ENCODE data around the gene CAMKK1. TPM values are rescaled to one million over a fixed set of nuclear protein-coding genes. Genes with fewer than 3 reads are reported as not detected.
"Not testable (repeated sequence)": the region's sequence is repeated elsewhere in the genome, so short reads cannot be mapped to it uniquely, and the experiment has no call there.

The CAMKK1 gene
- total RNA-seq, 2 donors from 2014 or later = 5.8 to 5.9 TPM

GRCh38 chr17:3873862-3874261 is 19.0 kb downstream of the CAMKK1 start:
- no peaks in the 10 kb centered on the region for H3K9me3 ChIP-seq (ENCODE audit: control insufficient read depth, low read length, poor library complexity, severe bottlenecking)
- DNase-seq (no peak), ATAC-seq (no peak)
- no peak overlapping the region for H3K27ac Mint-ChIP-seq
- H3K4me1 Mint-ChIP-seq = peaks cover 5% of the 10 kb centered on the region
- no peaks in the 10 kb centered on the region for H3K36me3 Mint-ChIP-seq (ENCODE audit: low read depth)
- H3K27me3 Mint-ChIP-seq = no peaks in the 10 kb centered on the region
- no peak overlapping the region for H3K4me3 Mint-ChIP-seq

DNA sequence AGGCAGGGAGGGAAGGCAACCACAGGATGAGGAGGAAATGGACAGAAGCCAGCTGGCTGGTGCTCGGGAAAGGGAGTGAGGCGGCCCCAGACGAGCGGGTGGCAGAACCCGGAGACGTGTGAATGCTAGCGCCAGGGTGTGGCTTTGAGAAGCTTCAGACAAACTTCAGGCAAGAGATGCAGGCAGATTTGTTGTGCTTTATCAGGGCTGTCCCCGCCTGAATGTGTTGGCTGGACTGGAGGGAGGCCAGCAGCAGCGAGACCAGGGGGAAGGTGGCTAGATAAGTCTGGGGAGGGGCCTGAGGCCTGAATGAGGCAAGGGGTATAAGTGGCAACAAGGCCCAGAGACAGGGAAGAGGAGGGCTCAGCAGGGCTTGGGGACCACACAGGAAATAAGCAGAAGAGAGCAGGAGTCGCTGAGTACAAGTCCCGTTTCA is 22.0 kb downstream of the CAMKK1 start:
- peak; percentile 45 for ATAC-seq
- DNase-seq = no peak

DNA sequence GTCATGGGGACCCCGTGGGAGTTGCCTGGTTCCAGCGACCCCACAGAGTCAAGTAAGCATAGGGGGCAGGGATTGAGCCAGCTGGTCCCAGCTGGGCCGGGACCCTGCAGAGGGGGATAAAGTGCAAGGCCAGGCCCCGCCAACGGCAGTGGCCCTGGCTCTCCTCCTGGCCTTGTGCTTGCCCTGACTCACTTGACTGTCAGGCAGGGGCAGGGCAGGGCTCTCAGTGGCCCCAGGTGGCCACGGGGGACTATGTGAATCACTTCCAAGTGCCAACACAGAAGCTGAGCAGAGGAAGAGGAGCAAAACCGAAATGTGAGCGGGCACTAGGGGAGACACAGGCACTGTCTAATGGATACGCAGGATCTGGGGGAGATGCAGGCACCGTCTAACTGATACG is 25.2 kb downstream of the CAMKK1 start:
- DNase-seq (no peak), ATAC-seq (no peak)
- no peaks in the 10 kb centered on the region for H3K27me3 Mint-ChIP-seq

More for the DNA sequence above, 22.0 kb downstream of the CAMKK1 start:
- Mint-ChIP-seq H3K36me3 (ENCODE audit: low read depth) (no peaks in the 10 kb centered on the region), H3K27ac (peak overlapping the region; percentile 70), H3K27me3 (no peaks in the 10 kb centered on the region), H3K4me1 (peaks cover 5% of the 10 kb centered on the region), H3K4me3 (peak overlapping the region; percentile 41)
- no peaks in the 10 kb centered on the region for H3K9me3 ChIP-seq (ENCODE audit: control insufficient read depth, low read length, poor library complexity, severe bottlenecking)

DNA sequence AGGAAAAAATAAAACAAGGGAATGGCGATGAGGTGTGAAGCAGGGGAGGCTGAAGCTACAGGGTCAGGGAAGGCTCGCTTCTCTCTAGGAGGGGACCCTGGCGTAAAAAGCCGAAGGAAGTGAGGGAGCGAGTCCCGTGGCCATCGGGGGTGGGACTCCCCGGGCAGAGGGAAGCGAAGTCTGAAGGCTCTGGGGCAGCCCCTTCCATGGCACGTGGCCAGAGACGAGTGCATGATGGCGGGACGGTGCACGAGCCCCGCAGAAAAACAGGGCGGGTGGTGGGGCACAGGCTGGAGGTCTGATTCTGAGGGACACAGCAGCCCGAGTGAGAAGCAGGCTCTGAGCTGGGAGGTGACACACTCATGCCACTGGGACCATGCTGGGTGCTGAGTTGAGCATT is 25.7 kb downstream of the CAMKK1 start:
- H3K27ac Mint-ChIP-seq = no peak overlapping the region
- peaks cover 2% of the 10 kb centered on the region for H3K36me3 Mint-ChIP-seq (ENCODE audit: low read depth)
- peaks cover 5% of the 10 kb centered on the region for H3K4me1 Mint-ChIP-seq
- H3K9me3 ChIP-seq (ENCODE audit: control insufficient read depth, low read length, poor library complexity, severe bottlenecking) = no peaks in the 10 kb centered on the region
- no peaks in the 10 kb centered on the region for H3K27me3 Mint-ChIP-seq
- no peak overlapping the region for H3K4me3 Mint-ChIP-seq
- no peak for ATAC-seq
- DNase-seq = no peak

More for the DNA sequence above, 25.2 kb downstream of the CAMKK1 start:
- Mint-ChIP-seq H3K4me1 (peaks cover 5% of the 10 kb centered on the region), H3K27ac (no peak overlapping the region), H3K4me3 (no peak overlapping the region), H3K36me3 (ENCODE audit: low read depth) (no peaks in the 10 kb centered on the region)
- no peaks in the 10 kb centered on the region for H3K9me3 ChIP-seq (ENCODE audit: control insufficient read depth, low read length, poor library complexity, severe bottlenecking)

DNA sequence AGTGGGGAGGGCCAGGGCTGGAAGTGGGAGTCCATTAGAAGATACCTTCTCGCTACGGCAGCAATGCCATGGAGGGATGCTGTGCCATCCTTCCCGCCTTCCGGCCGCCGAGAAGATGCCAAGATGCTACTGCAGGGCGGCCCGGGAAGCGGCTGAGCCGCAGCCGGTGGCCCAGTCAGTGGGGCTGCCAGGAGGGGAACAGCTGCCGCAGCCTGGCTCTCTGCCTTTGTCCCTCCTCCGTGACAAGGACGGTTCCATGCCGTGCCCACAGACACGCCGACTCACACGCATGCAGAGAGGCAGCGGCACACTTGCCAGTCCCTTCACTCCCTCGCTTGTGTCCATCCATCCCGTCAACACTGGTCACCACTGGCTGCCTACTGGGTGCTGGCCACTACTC is 26.6 kb downstream of the CAMKK1 start:
- no peaks in the 10 kb centered on the region for H3K9me3 ChIP-seq (ENCODE audit: control insufficient read depth, low read length, poor library complexity, severe bottlenecking)
- ATAC-seq = no peak
- Mint-ChIP-seq H3K4me3 (no peak overlapping the region), H3K27ac (peak overlapping the region; percentile 32), H3K27me3 (no peaks in the 10 kb centered on the region), H3K36me3 (ENCODE audit: low read depth) (peaks cover 2% of the 10 kb centered on the region), H3K4me1 (peaks cover 5% of the 10 kb centered on the region)
- DNase-seq = no peak

DNA sequence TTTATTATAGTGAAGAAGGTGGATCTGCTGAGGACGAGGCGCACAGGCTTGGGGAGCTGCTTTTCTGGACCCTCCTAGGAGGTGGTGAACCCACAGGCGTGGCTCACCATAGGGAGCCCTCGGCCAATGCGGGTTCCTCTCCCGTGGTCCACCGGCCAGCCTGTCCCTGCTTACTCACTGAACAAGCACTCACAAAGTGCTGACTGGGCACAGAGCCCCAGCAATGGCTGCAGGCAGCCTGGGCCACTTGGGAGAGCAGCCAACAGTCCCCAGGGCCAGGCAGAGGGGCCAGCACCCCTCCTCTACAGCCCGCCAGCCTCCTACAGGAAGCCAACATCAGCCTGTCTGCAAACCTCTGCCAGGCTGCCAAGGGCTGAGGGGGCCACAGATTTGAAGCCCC is 27.7 kb downstream of the CAMKK1 start:
- DNase-seq (no peak), ATAC-seq (no peak)
- H3K36me3 Mint-ChIP-seq (ENCODE audit: low read depth) = peaks cover 2% of the 10 kb centered on the region
- H3K9me3 ChIP-seq (ENCODE audit: control insufficient read depth, low read length, poor library complexity, severe bottlenecking) = no peaks in the 10 kb centered on the region
- peak overlapping the region; percentile 2 for H3K27ac Mint-ChIP-seq
- H3K27me3 Mint-ChIP-seq = no peaks in the 10 kb centered on the region
- H3K4me3 Mint-ChIP-seq = no peak overlapping the region
- H3K4me1 Mint-ChIP-seq = peaks cover 3% of the 10 kb centered on the region

- ATAC-seq (no peak), DNase-seq (no peak)
- H3K9me3 ChIP-seq (ENCODE audit: control insufficient read depth, low read length, poor library complexity, severe bottlenecking) = no peaks in the 10 kb centered on the region
- H3K4me1 Mint-ChIP-seq = peaks cover 3% of the 10 kb centered on the region
- H3K4me3 Mint-ChIP-seq = no peak overlapping the region
- peaks cover 2% of the 10 kb centered on the region for H3K36me3 Mint-ChIP-seq (ENCODE audit: low read depth)
- no peaks in the 10 kb centered on the region for H3K27me3 Mint-ChIP-seq
- peak overlapping the region; percentile 2 for H3K27ac Mint-ChIP-seq
Observed at GRCh38 chr17:3864534-3864933, 28.3 kb downstream of the CAMKK1 start.

DNA sequence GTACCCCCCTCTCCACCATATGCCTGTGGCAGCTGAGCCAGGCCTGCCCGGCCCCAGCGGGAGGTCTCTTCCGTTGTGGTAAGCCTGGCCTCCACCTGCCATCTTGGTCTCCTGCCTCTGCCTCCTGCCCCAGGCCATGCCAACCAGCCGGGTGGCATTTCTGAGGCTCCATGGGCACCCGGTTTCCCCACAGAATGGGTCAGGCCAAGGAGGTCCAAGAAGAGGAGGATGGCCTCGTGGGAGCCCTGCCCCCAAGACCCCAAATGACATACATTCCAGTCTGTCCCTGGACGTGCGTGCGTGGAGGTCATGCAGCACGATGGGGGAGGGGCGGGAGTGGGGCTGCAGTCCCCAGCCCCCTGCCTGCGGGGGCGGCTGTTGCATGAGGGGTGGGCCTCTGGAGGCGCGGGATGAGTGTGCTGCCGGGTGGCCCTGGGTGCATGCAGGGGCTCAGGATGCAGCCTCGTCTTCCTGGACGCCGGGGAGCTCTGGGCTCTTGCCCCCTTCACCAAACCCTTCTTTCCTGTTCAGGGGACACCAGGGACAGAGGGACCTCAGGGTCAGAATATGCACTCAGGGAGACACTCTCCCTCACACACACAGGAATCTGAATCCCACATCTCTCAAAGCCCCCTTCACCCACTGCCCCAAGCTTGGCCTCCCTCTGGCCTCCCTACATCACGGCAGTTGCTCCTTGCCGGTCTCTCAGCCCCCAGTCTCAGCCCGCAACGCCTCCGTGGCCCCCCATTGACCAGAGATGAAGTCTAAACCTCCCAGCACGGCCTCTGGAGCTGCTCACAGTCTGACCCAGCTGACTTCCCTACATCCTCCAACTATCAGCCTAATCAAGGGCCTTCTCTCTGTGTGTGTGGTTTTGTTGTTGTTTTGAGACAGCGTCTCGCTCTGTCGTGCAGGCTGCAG is 30.8 kb downstream of the CAMKK1 start:
- no peak for DNase-seq
- peaks cover 2% of the 10 kb centered on the region for H3K36me3 Mint-ChIP-seq (ENCODE audit: low read depth)
- H3K27me3 Mint-ChIP-seq = no peaks in the 10 kb centered on the region
- H3K9me3 ChIP-seq (ENCODE audit: control insufficient read depth, low read length, poor library complexity, severe bottlenecking) = no peaks in the 10 kb centered on the region
- no peak overlapping the region for H3K27ac Mint-ChIP-seq
- peaks cover 3% of the 10 kb centered on the region for H3K4me1 Mint-ChIP-seq
- ATAC-seq = no peak
- no peak overlapping the region for H3K4me3 Mint-ChIP-seq

- DNase-seq = no peak
- ATAC-seq = no peak
- H3K36me3 Mint-ChIP-seq (ENCODE audit: low read depth) = peaks cover 2% of the 10 kb centered on the region
- no peaks in the 10 kb centered on the region for H3K9me3 ChIP-seq (ENCODE audit: control insufficient read depth, low read length, poor library complexity, severe bottlenecking)
- H3K4me1 Mint-ChIP-seq = no peaks in the 10 kb centered on the region
- no peaks in the 10 kb centered on the region for H3K27me3 Mint-ChIP-seq
- no peak overlapping the region for H3K4me3 Mint-ChIP-seq
- no peak overlapping the region for H3K27ac Mint-ChIP-seq
Observed at GRCh38 chr17:3860939-3861700, 31.7 kb downstream of the CAMKK1 start.

DNA sequence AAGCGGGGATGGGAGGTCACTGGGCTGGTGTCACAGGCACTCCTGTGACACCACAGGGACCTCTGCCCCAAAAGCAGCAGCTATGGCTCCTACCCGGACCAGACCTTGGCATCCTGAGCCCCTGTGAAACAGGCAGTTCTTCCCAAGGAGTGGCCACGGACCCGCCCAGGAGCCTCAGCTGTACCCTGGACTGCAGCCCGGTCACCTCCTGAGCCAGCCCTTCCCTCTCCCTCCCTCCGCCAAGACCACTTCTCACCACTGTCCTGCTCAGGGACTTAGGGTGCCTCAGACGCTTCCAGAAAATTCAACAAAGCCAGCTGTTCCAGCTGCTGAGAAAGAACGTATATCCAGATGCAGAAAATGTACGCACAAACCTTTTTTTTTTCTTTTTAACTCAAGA is 32.9 kb downstream of the CAMKK1 start:
- Mint-ChIP-seq H3K27ac (no peak overlapping the region), H3K4me3 (no peak overlapping the region), H3K36me3 (ENCODE audit: low read depth) (peaks cover 2% of the 10 kb centered on the region), H3K27me3 (no peaks in the 10 kb centered on the region), H3K4me1 (no peaks in the 10 kb centered on the region)
- DNase-seq (no peak), ATAC-seq (no peak)
- no peaks in the 10 kb centered on the region for H3K9me3 ChIP-seq (ENCODE audit: control insufficient read depth, low read length, poor library complexity, severe bottlenecking)

DNA sequence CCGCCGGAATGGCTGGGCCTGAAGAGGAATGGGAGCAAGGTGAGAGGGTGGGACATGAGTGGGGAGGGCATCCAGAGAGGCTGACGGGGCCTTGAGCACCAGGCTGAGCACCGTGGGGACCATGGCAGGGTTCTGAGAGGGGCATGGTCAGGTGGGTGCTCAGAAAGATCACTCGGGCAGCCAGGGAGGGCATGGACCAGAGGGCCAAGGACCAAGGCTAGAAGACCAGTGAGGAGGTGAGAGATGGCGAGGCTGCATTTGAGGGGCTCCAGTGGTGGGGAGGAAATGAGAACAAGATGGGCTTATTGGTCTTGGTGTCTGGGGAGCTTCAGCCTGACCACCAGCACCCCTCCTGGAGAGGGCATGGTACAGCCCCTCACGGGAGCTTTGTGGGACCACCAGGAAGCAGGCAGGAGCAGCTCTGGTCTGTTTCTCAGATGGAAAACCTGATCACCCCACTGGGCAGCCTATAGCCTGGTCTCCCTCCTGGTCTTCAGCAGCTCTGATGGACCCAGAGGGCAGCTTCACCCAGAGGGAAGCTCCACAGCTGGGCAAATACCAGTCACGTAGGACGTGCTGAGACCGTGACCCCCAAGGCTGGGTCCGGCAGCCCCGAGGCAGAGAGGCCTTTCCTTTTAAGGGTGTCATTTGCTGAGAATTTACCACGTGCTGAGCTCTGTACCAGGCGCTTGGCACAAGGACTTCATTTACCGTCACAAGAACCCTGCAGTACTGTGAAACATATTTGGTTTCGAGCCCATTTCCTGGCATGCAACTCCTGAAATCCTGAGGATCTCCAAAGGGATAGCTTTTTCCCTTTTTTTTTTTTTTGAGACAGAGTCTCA is 35.4 kb downstream of the CAMKK1 start:
- DNase-seq (no peak), ATAC-seq (no peak)
- Mint-ChIP-seq H3K27ac (no peak overlapping the region), H3K4me3 (no peak overlapping the region), H3K36me3 (ENCODE audit: low read depth) (peaks cover 1% of the 10 kb centered on the region), H3K27me3 (peaks cover 4% of the 10 kb centered on the region), H3K4me1 (no peaks in the 10 kb centered on the region)
- no peaks in the 10 kb centered on the region for H3K9me3 ChIP-seq (ENCODE audit: control insufficient read depth, low read length, poor library complexity, severe bottlenecking)

DNA sequence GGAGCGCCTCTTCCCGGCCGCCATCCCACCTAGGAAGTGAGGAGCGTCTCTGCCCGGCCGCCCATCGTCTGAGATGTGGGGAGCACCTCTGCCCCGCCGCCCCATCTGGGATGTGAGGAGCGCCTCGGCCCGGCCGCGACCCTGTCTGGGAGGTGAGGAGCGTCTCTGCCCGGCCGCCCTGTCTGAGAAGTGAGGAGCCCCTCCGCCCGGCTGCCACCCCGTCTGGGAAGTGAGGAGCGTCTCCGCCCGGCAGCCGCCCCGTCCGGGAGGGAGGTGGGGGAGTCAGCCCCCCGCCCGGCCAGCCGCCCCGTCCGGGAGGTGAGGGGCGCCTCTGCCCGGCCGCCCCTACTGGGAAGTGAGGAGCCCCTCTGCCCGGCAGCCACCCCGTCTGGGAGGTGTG is 38.6 kb downstream of the CAMKK1 start:
- not testable (repeated sequence) for ATAC-seq; H3K9me3 ChIP-seq (ENCODE audit: control insufficient read depth, low read length, poor library complexity, severe bottlenecking); H3K4me3 Mint-ChIP-seq; DNase-seq; H3K36me3 Mint-ChIP-seq (ENCODE audit: low read depth); H3K4me1 Mint-ChIP-seq; H3K27ac Mint-ChIP-seq
- H3K27me3 Mint-ChIP-seq = peaks cover 16% of the 10 kb centered on the region

GRCh38 chr17:3852561-3852960 is 40.3 kb downstream of the CAMKK1 start:
- H3K9me3 ChIP-seq (ENCODE audit: control insufficient read depth, low read length, poor library complexity, severe bottlenecking) = no peaks in the 10 kb centered on the region
- Mint-ChIP-seq H3K36me3 (ENCODE audit: low read depth) (peaks cover 3% of the 10 kb centered on the region), H3K4me3 (no peak overlapping the region), H3K27me3 (peaks cover 16% of the 10 kb centered on the region), H3K27ac (peak overlapping the region; percentile 68), H3K4me1 (peaks cover 2% of the 10 kb centered on the region)
- no peak for ATAC-seq
- DNase-seq = no peak
